ENCODE data around the gene ZNF518B. TPM values are rescaled to one million over a fixed set of nuclear protein-coding genes. Genes with fewer than 3 reads are reported as not detected.

The ZNF518B gene
- total RNA-seq, 3 donors from 2014 or later, result 9.9 to 34.4 (median 19.5) TPM

- TF ChIP-seq CTCF (IDR thresholded peaks at IDR 0.05), result no peak
- intact Hi-C loops (cut with DNase I, micrococcal nuclease), result no loop called here
- no peak for ATAC-seq
Observed at GRCh38 chr4:10500776-10501175, 43.5 kb upstream of the ZNF518B start.

GRCh38 chr4:10496200-10496599 lies 39.0 kb upstream of the ZNF518B start:
- Histone ChIP-seq H3K4me3 (no peak overlapping the region), H3K36me3 (ENCODE audit: low read depth) (no peaks in the 10 kb centered on the region), H3K4me1 (ENCODE audit: low read depth) (no peaks in the 10 kb centered on the region), H3K9me3 (no peaks in the 10 kb centered on the region)
- DNase-seq (no peak), ATAC-seq (no peak)
- intact Hi-C loops (cut with DNase I, micrococcal nuclease), result no loop called here
- no peak for TF ChIP-seq CTCF (IDR thresholded peaks at IDR 0.05)

More at GRCh38 chr4:10500776-10501175, 43.5 kb upstream of the ZNF518B start:
- no peaks in the 10 kb centered on the region for H3K4me1 ChIP-seq (ENCODE audit: low read depth)
- no peak for DNase-seq
- no peak overlapping the region for H3K4me3 ChIP-seq
- no peaks in the 10 kb centered on the region for H3K36me3 ChIP-seq (ENCODE audit: low read depth)
- no peaks in the 10 kb centered on the region for H3K9me3 ChIP-seq

GRCh38 chr4:10495651-10496050 lies 38.4 kb upstream of the ZNF518B start:
- no peak overlapping the region for H3K4me3 ChIP-seq
- intact Hi-C loops (cut with DNase I, micrococcal nuclease), result no loop called here
- ATAC-seq (no peak), DNase-seq (no peak)
- TF ChIP-seq CTCF (IDR thresholded peaks at IDR 0.05), result no peak
- H3K9me3 ChIP-seq, result no peaks in the 10 kb centered on the region
- H3K4me1 ChIP-seq (ENCODE audit: low read depth), result no peaks in the 10 kb centered on the region
- H3K36me3 ChIP-seq (ENCODE audit: low read depth), result no peaks in the 10 kb centered on the region

DNA sequence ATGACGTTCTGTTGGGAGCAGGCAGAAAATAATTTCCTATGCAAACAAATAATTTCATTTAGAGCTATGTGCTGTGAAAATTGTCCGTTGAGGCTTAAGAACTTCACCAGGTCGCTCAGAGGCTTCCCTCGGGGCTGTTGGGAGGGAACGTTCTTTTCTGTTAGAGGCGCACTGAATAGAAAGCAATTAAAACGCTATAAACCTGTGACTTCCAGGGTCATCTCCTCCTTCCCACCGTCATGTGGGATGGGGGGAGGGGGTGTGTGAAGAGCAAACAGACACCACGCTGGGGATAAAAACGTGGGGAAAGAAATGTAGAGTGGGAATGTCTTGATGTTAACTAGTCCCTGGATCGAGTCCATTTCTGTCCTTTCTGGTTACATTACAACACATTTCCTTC lies 35.2 kb upstream of the ZNF518B start:
- TF ChIP-seq CTCF (IDR thresholded peaks at IDR 0.05), result no peak
- H3K4me1 ChIP-seq (ENCODE audit: low read depth), result no peaks in the 10 kb centered on the region
- ATAC-seq (no peak), DNase-seq (no peak)
- H3K36me3 ChIP-seq (ENCODE audit: low read depth), result no peaks in the 10 kb centered on the region
- no peak overlapping the region for H3K4me3 ChIP-seq
- no peaks in the 10 kb centered on the region for H3K9me3 ChIP-seq
- intact Hi-C loops (cut with DNase I, micrococcal nuclease), result no loop called here

- no peak overlapping the region for H3K4me3 ChIP-seq
- no peak for TF ChIP-seq CTCF (IDR thresholded peaks at IDR 0.05)
- DNase-seq, result no peak
- intact Hi-C loops (cut with DNase I, micrococcal nuclease), result no loop called here
- H3K9me3 ChIP-seq, result no peaks in the 10 kb centered on the region
- ATAC-seq, result no peak
- no peaks in the 10 kb centered on the region for H3K4me1 ChIP-seq (ENCODE audit: low read depth)
- no peaks in the 10 kb centered on the region for H3K36me3 ChIP-seq (ENCODE audit: low read depth)
Observed at GRCh38 chr4:10491401-10491800, 34.2 kb upstream of the ZNF518B start.

- ATAC-seq, result no peak
- DNase-seq, result no peak
- intact Hi-C loops (cut with DNase I, micrococcal nuclease), result no loop called here
- no peaks in the 10 kb centered on the region for H3K36me3 ChIP-seq (ENCODE audit: low read depth)
- TF ChIP-seq CTCF (IDR thresholded peaks at IDR 0.05), result no peak
- no peaks in the 10 kb centered on the region for H3K9me3 ChIP-seq
- H3K4me3 ChIP-seq, result no peak overlapping the region
- H3K4me1 ChIP-seq (ENCODE audit: low read depth), result no peaks in the 10 kb centered on the region
Observed at GRCh38 chr4:10490996-10491395, 33.8 kb upstream of the ZNF518B start.
